ENCODE data around the gene LGI1. TPM values are rescaled to one million over a fixed set of nuclear protein-coding genes. Genes with fewer than 3 reads are reported as not detected.

The LGI1 gene
- total RNA-seq, 1 experiment from 2014 or later: not detected

GRCh38 chr10:93758891-93759410 lies 1.2 kb downstream of the LGI1 start:
- Mint-ChIP-seq H3K4me3 (no peak overlapping the region), H3K27ac (no peak overlapping the region), H3K27me3 (ENCODE audit: low read depth) (peaks cover 19% of the 10 kb centered on the region), H3K9me3 (no peaks in the 10 kb centered on the region), H3K4me1 (peaks cover 62% of the 10 kb centered on the region), H3K36me3 (no peaks in the 10 kb centered on the region)
- ChIA-PET CTCF (interaction anchor here (1.1 to 1.9 kb wide), 2 partner anchors 13 to 56 kb away, joined by 3 to 9 read pairs; partner anchors contain the start of gene FRA10AC1), POLR2A (no interaction called here)
- TF ChIP-seq MYBL2 (CRISPR knock-in tag; IDR thresholded peaks at IDR 0.05) (no peak), PREB (CRISPR knock-in tag; IDR thresholded peaks at IDR 0.05; ENCODE audit: borderline replicate concordance) (no peak), ESRRA (CRISPR knock-in tag; IDR thresholded peaks at IDR 0.05; ENCODE audit: borderline replicate concordance) (no peak), JUN (CRISPR knock-in tag; IDR thresholded peaks at IDR 0.05) (no peak), ZNF219 (CRISPR knock-in tag; IDR thresholded peaks at IDR 0.05; ENCODE audit: borderline replicate concordance) (no peak), EMX1 (CRISPR knock-in tag; IDR thresholded peaks at IDR 0.05) (no peak), SMAD4 (CRISPR knock-in tag; IDR thresholded peaks at IDR 0.05) (no peak), ZNF512 (CRISPR knock-in tag; IDR thresholded peaks at IDR 0.05; ENCODE audit: borderline replicate concordance) (no peak), TCF7 (CRISPR knock-in tag; IDR thresholded peaks at IDR 0.05; ENCODE audit: low read depth) (no peak), FOXP1 (CRISPR knock-in tag; IDR thresholded peaks at IDR 0.05; ENCODE audit: borderline replicate concordance) (no peak), ZNF317 (CRISPR knock-in tag; IDR thresholded peaks at IDR 0.05; ENCODE audit: borderline replicate concordance, low read depth) (no peak), ETV6 (CRISPR knock-in tag; IDR thresholded peaks at IDR 0.05) (no peak), ZBTB21 (CRISPR knock-in tag; IDR thresholded peaks at IDR 0.05; ENCODE audit: borderline replicate concordance) (no peak), OVOL2 (CRISPR knock-in tag; IDR thresholded peaks at IDR 0.05; ENCODE audit: borderline replicate concordance) (no peak), IRF2 (CRISPR knock-in tag; IDR thresholded peaks at IDR 0.05; ENCODE audit: borderline replicate concordance, low read depth) (no peak)
- DNase-seq (ENCODE audit: low spot score) (no peak), ATAC-seq (no peak)

GRCh38 chr10:93760490-93760889 lies 2.8 kb downstream of the LGI1 start:
- Mint-ChIP-seq H3K9me3 (no peaks in the 10 kb centered on the region; the same call in 1 of the 2 replicates), H3K36me3 (no peaks in the 10 kb centered on the region), H3K4me1 (peaks cover 56% of the 10 kb centered on the region), H3K27me3 (ENCODE audit: low read depth) (peaks cover 19% of the 10 kb centered on the region), H3K4me3 (no peak overlapping the region), H3K27ac (no peak overlapping the region)
- no peak for DNase-seq (ENCODE audit: low spot score)
- ATAC-seq: no peak; the same call in 1 of the 2 replicates
- ChIA-PET CTCF (interaction anchor here (1.0 to 1.9 kb wide), 2 partner anchors 14 to 55 kb away, joined by 6 to 9 read pairs; no protein-coding TSS in a partner anchor), POLR2A (no interaction called here)
- no peak for TF ChIP-seq EMX1 (CRISPR knock-in tag; IDR thresholded peaks at IDR 0.05)
- TF ChIP-seq ARID4B (CRISPR knock-in tag; IDR thresholded peaks at IDR 0.05; ENCODE audit: borderline replicate concordance): no peak
- TF ChIP-seq CBFB (CRISPR knock-in tag; IDR thresholded peaks at IDR 0.05; ENCODE audit: low read depth): no peak
- no peak for TF ChIP-seq SMAD3 (CRISPR knock-in tag; IDR thresholded peaks at IDR 0.05; ENCODE audit: borderline replicate concordance)
- TF ChIP-seq ATF3 (CRISPR knock-in tag; conservative IDR thresholded peaks at IDR 0.05): no peak
- TF ChIP-seq MAX (CRISPR knock-in tag; IDR thresholded peaks at IDR 0.05): no peak
- TF ChIP-seq AR (CRISPR knock-in tag; IDR thresholded peaks at IDR 0.05): no peak
- no peak for TF ChIP-seq ATF1 (CRISPR knock-in tag; IDR thresholded peaks at IDR 0.05)
